Activated CD8-positive, alpha-beta memory T cell treated with anti-CD3 and anti-CD28 coated beads for 1 hour (primary cell): ENCODE measurements around the gene KLHDC8B.
"Not testable (repeated sequence)": the region's sequence is repeated elsewhere in the genome, so short reads cannot be mapped to it uniquely, and the experiment has no call there.

ENCODE experiments used
- DNase-seq, 2 donors: peaks; one replicate each; pipeline ENCODE4 v3.0.0-alpha.2; 2020; ENCODE audit warnings: low read depth in 1 of 2; ENCODE audit errors: extremely low read depth in 1 of 2

Gene KLHDC8B

DNA sequence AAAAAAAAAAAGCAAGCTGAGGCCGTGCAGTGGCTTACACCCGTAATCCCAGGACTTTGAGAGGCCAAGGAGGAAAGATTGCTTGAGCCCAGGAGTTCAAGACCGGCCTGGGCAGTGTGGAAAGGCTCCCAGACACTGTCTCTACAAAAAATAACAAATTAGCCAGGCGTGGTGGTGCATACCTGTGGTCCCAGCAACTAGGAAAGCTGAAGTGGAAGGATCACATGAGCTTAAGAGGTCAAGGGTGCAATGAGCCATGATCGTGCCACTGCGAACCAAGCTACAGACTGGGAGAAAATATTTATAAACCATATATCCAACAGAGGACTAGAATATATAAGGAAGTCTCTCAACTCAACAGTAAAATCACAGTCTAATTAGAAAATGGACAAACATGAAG lies 10.0 kb downstream of the KLHDC8B start:
- DNase-seq: no peak

DNA sequence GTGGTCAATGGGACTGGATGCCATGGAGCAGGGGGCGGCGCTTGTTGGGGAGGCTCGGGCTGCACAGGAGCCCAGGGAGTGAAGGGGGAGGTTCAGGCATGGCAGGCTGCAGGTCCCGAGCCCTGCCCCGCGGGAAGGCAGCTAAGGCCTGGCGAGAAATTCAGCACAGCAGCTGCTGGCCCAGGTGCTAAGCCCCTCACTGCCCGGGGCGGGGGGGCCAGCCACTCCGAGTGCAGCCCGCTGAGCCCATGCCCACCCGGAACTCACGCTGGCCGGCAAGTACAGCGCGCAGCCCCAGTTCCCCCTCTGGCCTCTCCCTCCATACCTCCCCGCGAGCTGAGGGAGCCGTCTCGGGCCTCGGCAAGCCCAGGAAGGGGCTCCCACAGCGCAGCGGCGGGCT lies 11.3 kb downstream of the KLHDC8B start:
- DNase-seq: no peak

- no peak for DNase-seq
These were observed 12.5 kb downstream of the KLHDC8B start for GRCh38 chr3:49183873-49184272.

DNA sequence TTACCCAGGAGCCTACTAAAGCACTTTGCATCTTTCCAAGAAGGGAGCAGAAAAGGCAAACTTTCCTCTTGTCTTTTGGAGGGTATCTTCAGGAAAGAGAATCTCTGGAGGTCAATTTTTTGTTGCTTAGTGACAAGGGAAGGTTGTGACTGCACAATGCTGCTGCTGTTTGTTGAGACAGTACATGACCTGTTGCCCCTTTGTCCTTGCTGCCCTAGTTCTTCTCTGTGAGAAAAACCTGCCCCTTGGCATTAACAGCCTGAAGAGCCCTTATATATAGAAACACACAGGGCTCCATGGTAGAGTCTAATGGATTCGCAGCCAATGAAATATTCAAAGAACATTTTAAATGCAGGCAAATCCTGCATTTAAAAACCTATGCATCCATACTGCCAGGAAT lies 20.3 kb downstream of the KLHDC8B start:
- no peak for DNase-seq

DNA sequence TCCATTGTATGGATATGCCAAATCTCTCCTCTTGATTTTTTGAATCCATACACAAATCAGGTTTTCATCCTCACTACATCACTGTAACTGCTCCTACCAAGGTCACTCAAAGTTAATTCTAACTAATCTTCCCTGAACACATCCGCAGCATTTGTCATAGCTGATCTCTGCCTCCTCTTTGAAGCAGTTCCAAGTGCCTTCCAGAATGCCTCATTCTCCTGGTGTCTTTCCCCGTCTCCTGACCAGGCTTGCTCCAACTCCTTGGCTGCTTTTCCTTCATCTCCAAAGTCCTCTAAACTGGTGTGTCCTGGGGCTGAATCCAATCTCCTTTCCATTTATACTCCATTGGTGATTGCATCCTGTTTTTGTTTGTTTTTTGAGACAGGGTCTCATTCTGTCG lies 26.8 kb downstream of the KLHDC8B start:
- DNase-seq: no peak

GRCh38 chr3:49198611-49199230 lies 27.3 kb downstream of the KLHDC8B start:
- DNase-seq: no peak

- no peak for DNase-seq
These were observed 28.0 kb downstream of the KLHDC8B start for GRCh38 chr3:49199239-49199899.

GRCh38 chr3:49199900-49200281 lies 28.5 kb downstream of the KLHDC8B start:
- DNase-seq: no peak

DNA sequence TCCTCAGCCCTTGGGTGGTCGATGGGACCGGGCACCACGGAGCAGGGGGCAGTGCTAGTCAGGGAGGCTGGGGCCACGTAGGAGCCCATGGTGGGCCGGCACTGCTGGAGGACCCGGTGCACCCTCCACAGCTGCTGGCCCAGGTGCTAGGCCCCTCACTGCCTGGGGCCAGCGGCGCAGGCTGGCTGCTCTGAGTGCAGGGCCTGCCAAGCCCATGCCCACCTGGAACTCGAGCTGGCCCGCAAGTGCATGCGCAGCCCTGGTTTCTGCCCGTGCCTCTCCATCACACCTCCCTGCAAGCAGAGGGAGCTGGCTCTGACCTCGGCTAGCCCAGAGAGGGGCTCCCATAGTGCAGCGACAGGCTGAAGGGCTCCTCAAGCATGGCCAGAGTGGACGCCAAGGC lies 42.1 kb downstream of the KLHDC8B start:
- DNase-seq: no peak

- no peak for DNase-seq
These were observed 42.6 kb downstream of the KLHDC8B start for GRCh38 chr3:49213998-49214397.

GRCh38 chr3:49216687-49217086 lies 45.3 kb downstream of the KLHDC8B start:
- not testable (repeated sequence) for DNase-seq

DNA sequence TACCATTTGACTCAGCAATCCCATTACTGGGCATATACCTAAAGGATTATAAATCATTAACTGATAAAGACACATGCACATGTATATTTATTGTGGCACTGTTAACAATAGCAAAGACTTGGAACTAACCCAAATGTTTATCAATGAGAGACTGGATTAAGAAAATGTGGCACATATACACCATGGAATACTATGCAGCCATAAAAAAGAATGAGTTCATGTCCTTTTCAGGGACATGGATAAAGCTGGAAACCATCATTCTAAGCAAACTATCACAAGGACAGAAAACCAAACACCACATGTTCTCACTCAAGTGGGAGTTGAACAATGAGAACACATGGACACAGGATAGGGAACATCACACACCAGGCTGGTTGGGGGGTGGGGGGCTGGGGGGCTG lies 45.7 kb downstream of the KLHDC8B start:
- not testable (repeated sequence) for DNase-seq

DNA sequence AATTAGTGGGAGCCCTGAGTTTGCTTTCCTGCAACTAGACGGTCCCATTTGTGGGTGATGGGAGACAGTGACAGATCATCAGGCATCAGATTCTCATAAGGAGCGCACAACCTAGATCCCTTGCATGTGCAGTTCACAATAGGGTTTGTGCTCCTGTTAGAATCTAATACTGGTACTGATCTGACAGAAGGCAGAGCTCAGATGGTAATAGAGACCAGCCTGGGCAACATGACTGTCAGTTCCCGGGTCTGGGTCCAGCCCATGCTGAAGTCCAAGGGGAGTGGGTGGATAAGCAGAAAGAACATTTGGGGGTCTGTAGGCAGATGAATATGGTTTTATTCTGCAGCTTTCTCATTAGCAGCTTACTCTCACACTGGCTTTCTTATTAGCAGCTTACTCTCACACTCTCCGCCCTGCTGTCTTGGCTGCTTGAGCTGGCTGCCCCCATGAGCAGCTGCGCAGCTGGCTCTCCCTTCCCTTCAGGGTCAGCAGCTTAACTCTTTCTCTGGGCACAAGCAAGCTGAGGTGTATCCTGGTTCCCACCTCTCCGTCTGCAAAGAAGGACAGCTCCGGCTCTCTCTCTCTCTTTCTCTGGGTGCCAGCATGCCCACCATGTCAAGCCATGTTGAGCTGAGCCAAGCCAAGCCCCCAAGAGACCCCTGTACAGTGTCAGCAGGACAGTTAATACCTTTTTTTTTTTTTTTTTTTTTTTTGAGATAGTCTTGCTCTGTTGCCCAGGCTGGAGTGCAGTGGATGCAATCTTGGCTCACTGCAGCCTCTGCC lies 46.5 kb downstream of the KLHDC8B start:
- DNase-seq: no peak

DNA sequence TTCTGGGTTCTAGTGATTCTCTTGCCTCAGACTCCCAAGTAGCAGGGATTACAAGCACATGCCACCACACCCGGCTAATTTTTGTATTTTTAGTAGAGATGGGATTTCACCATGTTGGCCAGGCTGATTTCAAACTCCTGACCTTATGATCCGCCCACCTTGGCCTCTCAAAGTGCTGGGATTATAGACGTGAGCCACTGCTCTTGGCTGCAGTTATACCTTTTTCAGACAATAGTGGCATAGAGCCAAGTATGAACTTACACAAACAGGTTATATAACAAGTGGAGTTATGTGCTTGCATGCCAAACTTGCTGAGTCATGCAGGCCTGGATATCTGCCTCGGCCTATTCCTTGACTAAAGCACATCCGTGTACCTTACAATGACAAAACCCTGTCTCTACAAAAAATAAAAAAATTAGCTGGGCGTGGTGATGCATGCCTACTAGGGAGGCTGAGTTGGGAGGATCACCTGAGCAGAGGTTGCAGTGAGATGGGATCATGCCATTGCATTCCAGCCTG lies 47.1 kb downstream of the KLHDC8B start:
- DNase-seq: not testable (repeated sequence)

- no peak for DNase-seq
These were observed 47.7 kb downstream of the KLHDC8B start for GRCh38 chr3:49219132-49219531.

DNA sequence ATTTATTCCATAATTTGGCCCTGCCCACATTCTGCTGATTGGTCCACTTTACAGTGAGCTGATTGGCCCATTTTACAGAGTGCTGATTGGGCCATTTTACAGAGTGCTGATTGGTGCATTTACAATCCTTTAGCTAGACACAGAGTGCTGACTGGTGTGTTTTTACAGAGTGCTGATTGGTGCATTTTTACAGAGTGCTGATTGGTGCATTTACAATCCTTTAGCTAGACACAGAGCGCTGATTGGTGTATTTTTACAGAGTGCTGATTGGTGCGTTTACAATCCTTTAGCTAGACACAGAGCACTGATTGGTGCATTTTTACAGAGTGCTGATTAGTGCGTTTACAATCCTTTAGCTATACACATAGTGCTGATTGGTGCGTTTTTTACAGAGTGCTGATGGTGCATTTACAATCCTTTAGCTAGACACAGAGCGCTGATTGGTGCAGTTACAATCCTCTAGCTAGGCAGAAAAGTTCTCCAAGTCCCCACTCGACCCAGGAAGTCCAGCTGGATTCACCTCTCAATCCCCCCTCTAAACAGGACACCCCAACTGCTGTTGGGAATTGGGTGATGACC lies 49.7 kb downstream of the KLHDC8B start:
- DNase-seq: not testable (repeated sequence)

- DNase-seq: no peak
These were observed 50.6 kb downstream of the KLHDC8B start for GRCh38 chr3:49222002-49222401.
